ENCODE results near the gene TCFL5.
"Not testable (repeated sequence)": the region's sequence is repeated elsewhere in the genome, so short reads cannot be mapped to it uniquely, and the experiment has no call there.

- TF ChIP-seq CTCF, POLR2A (IDR thresholded peaks at IDR 0.05): not testable (repeated sequence)
Measured at GRCh38 chr20:62853304-62853703, 8.3 kb downstream of the TCFL5 start.
